GM12874 (cell line): ENCODE measurements around the gene MED17.

ENCODE experiments used
- TF ChIP-seq, protein P1 (sequence below): IDR thresholded peaks from 2 replicates; pipeline ENCODE4 v1.5.1; 2011; ENCODE audit warnings: low read depth, mild to moderate bottlenecking, control low read depth, low read length, moderate library complexity; ENCODE audit not compliant: insufficient read depth

MED17 gene

GRCh38 chr11:93845181-93846092 lies 61.4 kb downstream of the MED17 start:
- TF ChIP-seq, protein P1, sequence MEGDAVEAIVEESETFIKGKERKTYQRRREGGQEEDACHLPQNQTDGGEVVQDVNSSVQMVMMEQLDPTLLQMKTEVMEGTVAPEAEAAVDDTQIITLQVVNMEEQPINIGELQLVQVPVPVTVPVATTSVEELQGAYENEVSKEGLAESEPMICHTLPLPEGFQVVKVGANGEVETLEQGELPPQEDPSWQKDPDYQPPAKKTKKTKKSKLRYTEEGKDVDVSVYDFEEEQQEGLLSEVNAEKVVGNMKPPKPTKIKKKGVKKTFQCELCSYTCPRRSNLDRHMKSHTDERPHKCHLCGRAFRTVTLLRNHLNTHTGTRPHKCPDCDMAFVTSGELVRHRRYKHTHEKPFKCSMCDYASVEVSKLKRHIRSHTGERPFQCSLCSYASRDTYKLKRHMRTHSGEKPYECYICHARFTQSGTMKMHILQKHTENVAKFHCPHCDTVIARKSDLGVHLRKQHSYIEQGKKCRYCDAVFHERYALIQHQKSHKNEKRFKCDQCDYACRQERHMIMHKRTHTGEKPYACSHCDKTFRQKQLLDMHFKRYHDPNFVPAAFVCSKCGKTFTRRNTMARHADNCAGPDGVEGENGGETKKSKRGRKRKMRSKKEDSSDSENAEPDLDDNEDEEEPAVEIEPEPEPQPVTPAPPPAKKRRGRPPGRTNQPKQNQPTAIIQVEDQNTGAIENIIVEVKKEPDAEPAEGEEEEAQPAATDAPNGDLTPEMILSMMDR = no peak

- TF ChIP-seq, protein P1 = no peak
Observed at GRCh38 chr11:93846411-93846810, 62.3 kb downstream of the MED17 start.

- TF ChIP-seq, protein P1 = no peak
Observed at GRCh38 chr11:93849201-93849600, 65.1 kb downstream of the MED17 start.

DNA sequence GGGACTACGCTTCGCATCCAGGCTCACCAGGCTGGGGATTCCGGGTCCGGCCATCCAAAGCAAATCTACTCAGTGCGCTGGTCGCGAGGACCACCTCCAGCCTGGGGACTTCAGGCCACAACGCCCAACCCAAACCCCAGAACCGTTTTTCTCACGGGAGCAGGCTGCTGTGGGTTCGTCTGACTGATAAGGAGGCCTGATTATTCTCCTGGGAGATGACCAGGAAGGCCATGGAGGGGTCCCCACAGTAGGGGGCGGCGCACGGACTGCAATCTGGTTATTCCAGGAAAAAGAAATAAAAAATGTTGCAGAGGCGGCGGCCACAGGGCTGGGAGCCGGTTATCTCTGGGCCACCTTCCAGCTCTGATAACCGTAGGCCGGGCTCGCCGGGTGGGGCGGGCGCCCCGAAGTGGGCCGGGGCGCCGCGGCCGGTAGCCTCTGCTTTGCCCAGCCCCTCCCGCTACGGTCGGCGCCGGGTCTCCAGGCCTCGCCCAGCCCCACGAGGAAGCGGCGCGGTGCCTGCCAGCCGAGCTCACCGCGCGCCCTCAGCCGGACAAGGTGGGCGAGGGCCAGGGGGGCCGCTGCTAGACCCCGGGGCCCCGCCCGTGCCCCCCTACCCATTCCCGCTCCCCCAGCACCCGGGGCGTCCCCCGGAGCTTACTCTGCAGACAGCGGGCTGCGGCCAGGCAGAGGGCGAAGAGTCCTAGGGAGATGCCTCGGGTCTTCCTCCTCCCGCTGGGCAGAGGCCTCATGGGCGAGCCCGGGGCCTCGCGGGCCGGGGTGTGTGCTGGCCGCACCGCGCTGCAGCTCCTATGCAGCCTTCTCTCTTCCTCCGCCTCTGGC lies 65.9 kb downstream of the MED17 start:
- TF ChIP-seq, protein P1 = no peak

- TF ChIP-seq, protein P1 = no peak
Observed at GRCh38 chr11:93850594-93851018, 66.5 kb downstream of the MED17 start, which contains the start of gene VSTM5. Gene VSTM5, minus strand, starts transcription at chr11:93850618. Its CDS starts 116 bp downstream, at chr11:93850502.

DNA sequence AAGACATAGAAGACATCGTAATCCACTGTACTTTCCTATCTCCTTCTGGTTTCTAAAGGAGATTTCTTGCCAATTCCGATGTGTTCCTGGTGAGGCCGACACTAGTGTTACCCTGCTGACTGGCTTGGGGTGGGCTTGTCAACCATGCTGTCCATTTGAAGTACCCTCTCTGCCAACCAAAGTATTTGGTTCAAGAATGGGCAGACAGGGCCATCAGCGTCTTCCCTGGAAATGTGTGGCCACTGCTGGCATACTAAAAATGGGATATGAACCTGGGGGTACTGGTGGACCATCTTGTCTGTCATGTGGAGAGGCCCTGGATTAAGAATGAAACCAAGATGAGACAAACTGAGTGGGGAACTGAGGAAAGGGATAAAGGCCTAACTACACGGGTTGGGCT lies 68.2 kb downstream of the MED17 start:
- TF ChIP-seq, protein P1 = no peak
